Activated naive CD8-positive, alpha-beta T cell treated with anti-CD3 and anti-CD28 coated beads for 36 hours (primary cell): ENCODE measurements around the gene DOK6. TPM values are rescaled to one million over a fixed set of nuclear protein-coding genes. Genes with fewer than 3 reads are reported as not detected.
A peak's percentile ranks its signal among the peaks of the same experiment; 100 is the strongest.

Source experiments
- DNase-seq: peaks from one replicate; pipeline ENCODE4 v3.0.0; 2021
- H3K27ac Mint-ChIP-seq: one replicate; pipeline ENCODE4 v1.8.0; 2022; ENCODE audit warnings: mild to moderate bottlenecking, moderate library complexity, mixed read lengths
- H3K27me3 Mint-ChIP-seq: one replicate; pipeline ENCODE4 v1.8.0; 2022; ENCODE audit warnings: mild to moderate bottlenecking, mixed read lengths
- H3K36me3 Mint-ChIP-seq: one replicate; pipeline ENCODE4 v1.8.0; 2021; ENCODE audit warnings: mild to moderate bottlenecking, mixed read lengths
- H3K4me1 Mint-ChIP-seq: one replicate; pipeline ENCODE4 v1.8.0; 2021; ENCODE audit warnings: mixed read lengths
- H3K4me3 Mint-ChIP-seq: one replicate; pipeline ENCODE4 v1.8.0; 2022; ENCODE audit warnings: mild to moderate bottlenecking, moderate library complexity, mixed read lengths
- H3K9me3 Mint-ChIP-seq: one replicate; pipeline ENCODE4 v1.8.0; 2022; ENCODE audit warnings: mixed read lengths
- total RNA-seq, 2 experiments: library from RNA; stranded (reverse); gene quantifications; one replicate each; pipeline ENCODE4 v1.2.3, GENCODE V29; 2021

DOK6 gene
- total RNA-seq, 2 experiments from 2014 or later, result not detected

- H3K27me3 Mint-ChIP-seq, result peaks cover 71% of the 10 kb centered on the region
- H3K4me3 Mint-ChIP-seq, result peak overlapping the region; percentile 22
- H3K9me3 Mint-ChIP-seq, result no peaks in the 10 kb centered on the region
- H3K27ac Mint-ChIP-seq, result no peak overlapping the region
- peak; percentile 1 for DNase-seq
- H3K36me3 Mint-ChIP-seq, result no peaks in the 10 kb centered on the region
- peaks cover 7% of the 10 kb centered on the region for H3K4me1 Mint-ChIP-seq
These were observed 711 bp downstream of the DOK6 start for GRCh38 chr18:69401226-69401971.

GRCh38 chr18:69401972-69402532 is 1.4 kb downstream of the DOK6 start:
- Mint-ChIP-seq H3K4me3 (no peak overlapping the region), H3K9me3 (no peaks in the 10 kb centered on the region), H3K36me3 (no peaks in the 10 kb centered on the region), H3K4me1 (peaks cover 7% of the 10 kb centered on the region), H3K27me3 (peaks cover 73% of the 10 kb centered on the region), H3K27ac (no peak overlapping the region)
- DNase-seq, result no peak

GRCh38 chr18:69402533-69402989 is 1.9 kb downstream of the DOK6 start:
- H3K4me1 Mint-ChIP-seq, result peaks cover 7% of the 10 kb centered on the region
- no peak for DNase-seq
- H3K4me3 Mint-ChIP-seq, result no peak overlapping the region

GRCh38 chr18:69408522-69408921 is 7.8 kb downstream of the DOK6 start:
- Mint-ChIP-seq H3K27ac (no peak overlapping the region), H3K4me3 (no peak overlapping the region), H3K4me1 (no peaks in the 10 kb centered on the region), H3K36me3 (no peaks in the 10 kb centered on the region), H3K9me3 (no peaks in the 10 kb centered on the region), H3K27me3 (peaks cover 42% of the 10 kb centered on the region)
- no peak for DNase-seq

More at GRCh38 chr18:69402533-69402989, 1.9 kb downstream of the DOK6 start:
- no peaks in the 10 kb centered on the region for H3K36me3 Mint-ChIP-seq
- no peak overlapping the region for H3K27ac Mint-ChIP-seq
- peaks cover 69% of the 10 kb centered on the region for H3K27me3 Mint-ChIP-seq
- no peaks in the 10 kb centered on the region for H3K9me3 Mint-ChIP-seq

DNA sequence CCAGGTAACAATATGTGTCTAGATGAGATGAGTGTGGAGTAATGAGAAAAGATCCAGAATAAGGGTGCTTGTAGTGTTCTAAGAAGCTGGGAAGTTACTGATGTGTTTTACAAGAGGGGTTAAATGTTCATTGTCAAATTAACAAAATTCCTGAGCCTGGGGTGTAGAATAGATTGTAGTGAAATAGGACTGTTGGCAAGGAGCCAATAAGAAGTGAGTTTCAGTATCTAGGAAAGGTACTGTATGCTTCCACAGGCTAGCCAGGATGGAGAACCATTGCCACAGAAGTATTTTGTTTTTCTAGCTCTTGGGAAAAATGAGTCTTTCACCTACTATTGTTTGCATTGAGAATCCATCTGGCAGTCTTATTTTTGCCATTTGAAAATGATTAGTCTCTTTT is 10.5 kb downstream of the DOK6 start:
- Mint-ChIP-seq H3K9me3 (no peaks in the 10 kb centered on the region), H3K4me1 (no peaks in the 10 kb centered on the region), H3K27me3 (peaks cover 27% of the 10 kb centered on the region), H3K4me3 (no peak overlapping the region), H3K36me3 (no peaks in the 10 kb centered on the region), H3K27ac (no peak overlapping the region)
- DNase-seq, result no peak

DNA sequence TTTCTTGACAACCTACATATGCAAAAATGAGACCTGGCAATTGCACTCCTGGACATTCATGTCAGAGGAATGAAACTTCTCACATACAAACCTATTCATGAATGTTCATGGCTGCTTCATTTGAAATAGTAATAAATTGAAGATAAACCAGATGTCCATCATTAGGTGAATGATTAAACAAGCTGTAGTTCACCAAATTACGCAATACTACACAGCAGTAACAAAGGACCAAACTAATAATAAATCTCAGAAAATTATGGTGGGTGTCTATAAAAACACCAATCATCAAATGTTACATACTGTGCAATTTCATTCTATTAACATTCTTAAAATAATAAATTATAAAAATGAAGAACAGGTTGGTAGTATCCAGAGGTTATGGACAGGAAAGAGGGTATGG is 13.5 kb downstream of the DOK6 start:
- H3K27me3 Mint-ChIP-seq, result peaks cover 18% of the 10 kb centered on the region

DNA sequence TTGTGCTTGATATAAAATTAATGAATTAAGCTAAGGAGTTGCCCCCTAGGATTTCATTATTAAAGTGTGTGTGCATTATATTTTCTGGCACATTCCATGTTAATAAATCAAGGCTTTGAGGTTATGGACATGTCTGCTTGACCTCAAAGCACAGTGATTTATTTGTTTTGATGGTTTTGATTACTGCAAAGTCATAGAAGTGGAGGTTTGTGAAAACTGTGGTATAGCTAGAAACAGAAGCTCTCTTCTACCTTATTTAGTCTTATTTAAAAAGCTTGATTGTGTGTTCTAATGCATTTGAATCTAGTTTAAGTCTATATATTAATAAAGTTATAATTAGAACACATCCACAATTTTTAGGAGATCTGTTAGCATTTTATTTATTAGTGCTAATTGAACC is 32.2 kb downstream of the DOK6 start:
- Mint-ChIP-seq H3K27ac (no peak overlapping the region), H3K4me3 (no peak overlapping the region), H3K36me3 (no peaks in the 10 kb centered on the region)

More for the DNA sequence above, 13.5 kb downstream of the DOK6 start:
- Mint-ChIP-seq H3K9me3 (no peaks in the 10 kb centered on the region), H3K4me3 (no peak overlapping the region), H3K36me3 (no peaks in the 10 kb centered on the region), H3K27ac (no peak overlapping the region), H3K4me1 (no peaks in the 10 kb centered on the region)
- DNase-seq, result no peak

GRCh38 chr18:69435000-69435399 is 34.3 kb downstream of the DOK6 start:
- Mint-ChIP-seq H3K9me3 (no peaks in the 10 kb centered on the region), H3K27ac (no peak overlapping the region), H3K36me3 (no peaks in the 10 kb centered on the region), H3K4me3 (no peak overlapping the region), H3K4me1 (no peaks in the 10 kb centered on the region), H3K27me3 (peaks cover 3% of the 10 kb centered on the region)
- DNase-seq, result no peak

More for the DNA sequence above, 32.2 kb downstream of the DOK6 start:
- Mint-ChIP-seq H3K27me3 (peaks cover 3% of the 10 kb centered on the region), H3K4me1 (no peaks in the 10 kb centered on the region), H3K9me3 (no peaks in the 10 kb centered on the region)
- DNase-seq, result no peak

- Mint-ChIP-seq H3K27ac (no peak overlapping the region), H3K4me3 (no peak overlapping the region), H3K9me3 (peaks cover 8% of the 10 kb centered on the region), H3K27me3 (peaks cover 6% of the 10 kb centered on the region), H3K4me1 (no peaks in the 10 kb centered on the region), H3K36me3 (no peaks in the 10 kb centered on the region)
- DNase-seq, result no peak
These were observed 43.5 kb downstream of the DOK6 start for GRCh38 chr18:69444221-69444620.

DNA sequence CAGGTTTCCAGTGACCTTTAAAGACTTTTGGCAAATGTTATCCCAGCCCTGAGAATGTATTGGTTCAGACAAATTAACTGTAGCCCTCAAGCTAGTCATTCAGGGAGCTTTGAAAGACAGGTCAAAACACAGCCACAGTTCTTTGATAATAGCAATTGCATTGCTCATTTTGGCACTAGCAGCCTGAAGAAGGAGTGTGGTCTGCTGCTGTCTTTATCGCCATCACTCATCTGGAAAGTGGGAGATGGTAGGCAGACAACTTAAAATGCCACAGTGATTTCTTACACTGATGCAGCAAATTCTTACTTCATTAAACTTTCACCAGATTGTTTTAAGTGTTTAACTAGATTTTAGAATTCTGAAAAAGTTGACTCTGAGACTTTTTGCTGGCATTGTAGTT is 47.2 kb downstream of the DOK6 start:
- H3K9me3 Mint-ChIP-seq, result peaks cover 8% of the 10 kb centered on the region
- H3K4me1 Mint-ChIP-seq, result no peaks in the 10 kb centered on the region
- no peak overlapping the region for H3K4me3 Mint-ChIP-seq
- H3K27ac Mint-ChIP-seq, result no peak overlapping the region
- H3K36me3 Mint-ChIP-seq, result no peaks in the 10 kb centered on the region
- H3K27me3 Mint-ChIP-seq, result peaks cover 6% of the 10 kb centered on the region
- no peak for DNase-seq

DNA sequence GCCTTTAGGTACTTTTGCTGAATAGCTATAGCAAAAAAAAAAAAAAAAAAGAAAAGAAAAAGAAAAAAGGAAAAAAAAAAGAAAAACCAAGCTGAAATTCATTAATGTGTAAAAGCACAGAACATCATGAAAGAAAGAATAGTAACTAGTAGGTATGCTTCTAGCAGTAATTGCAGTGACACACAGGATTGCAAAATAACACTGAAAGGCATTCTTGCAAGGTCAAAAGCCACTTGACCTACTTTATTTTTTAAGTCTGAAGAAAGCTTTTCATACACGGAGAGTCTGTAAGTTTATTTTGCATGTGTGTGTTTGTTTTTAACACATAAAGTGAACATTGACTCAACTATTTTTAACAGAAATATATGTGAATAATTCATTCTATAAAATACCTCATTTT is 54.4 kb downstream of the DOK6 start:
- no peak overlapping the region for H3K4me3 Mint-ChIP-seq
- no peaks in the 10 kb centered on the region for H3K4me1 Mint-ChIP-seq
- H3K27ac Mint-ChIP-seq, result no peak overlapping the region
- no peak for DNase-seq
- H3K36me3 Mint-ChIP-seq, result no peaks in the 10 kb centered on the region
- peaks cover 3% of the 10 kb centered on the region for H3K9me3 Mint-ChIP-seq
- peaks cover 12% of the 10 kb centered on the region for H3K27me3 Mint-ChIP-seq

GRCh38 chr18:69469444-69469919 is 68.8 kb downstream of the DOK6 start:
- peak; percentile 46 for DNase-seq
- H3K4me1 Mint-ChIP-seq, result no peaks in the 10 kb centered on the region
- no peaks in the 10 kb centered on the region for H3K9me3 Mint-ChIP-seq
- no peak overlapping the region for H3K4me3 Mint-ChIP-seq
- H3K27ac Mint-ChIP-seq, result peak overlapping the region; percentile 70
- peaks cover 13% of the 10 kb centered on the region for H3K27me3 Mint-ChIP-seq
- no peaks in the 10 kb centered on the region for H3K36me3 Mint-ChIP-seq

- Mint-ChIP-seq H3K27ac (no peak overlapping the region), H3K27me3 (peaks cover 13% of the 10 kb centered on the region)
These were observed 79.8 kb downstream of the DOK6 start for GRCh38 chr18:69480460-69480859.

GRCh38 chr18:69483574-69483973 is 82.9 kb downstream of the DOK6 start:
- Mint-ChIP-seq H3K4me3 (no peak overlapping the region), H3K27me3 (peaks cover 19% of the 10 kb centered on the region), H3K27ac (no peak overlapping the region), H3K9me3 (no peaks in the 10 kb centered on the region), H3K4me1 (no peaks in the 10 kb centered on the region), H3K36me3 (no peaks in the 10 kb centered on the region)
- DNase-seq, result no peak

More at GRCh38 chr18:69480460-69480859, 79.8 kb downstream of the DOK6 start:
- H3K4me1 Mint-ChIP-seq, result no peaks in the 10 kb centered on the region
- H3K9me3 Mint-ChIP-seq, result no peaks in the 10 kb centered on the region
- DNase-seq, result no peak
- H3K36me3 Mint-ChIP-seq, result no peaks in the 10 kb centered on the region
- H3K4me3 Mint-ChIP-seq, result no peak overlapping the region

GRCh38 chr18:69484699-69485396 is 84.2 kb downstream of the DOK6 start:
- no peak overlapping the region for H3K27ac Mint-ChIP-seq

More at GRCh38 chr18:69484699-69485396, 84.2 kb downstream of the DOK6 start:
- no peaks in the 10 kb centered on the region for H3K4me1 Mint-ChIP-seq
- H3K36me3 Mint-ChIP-seq, result no peaks in the 10 kb centered on the region
- H3K27me3 Mint-ChIP-seq, result peaks cover 15% of the 10 kb centered on the region
- H3K9me3 Mint-ChIP-seq, result no peaks in the 10 kb centered on the region
- DNase-seq, result no peak
- H3K4me3 Mint-ChIP-seq, result no peak overlapping the region
